Activated CD4-positive, alpha-beta T cell treated with anti-CD3 and anti-CD28 coated beads, Interleukin-2, amount 50 U/mL, for 1 hour (primary cell): ENCODE results near the gene SFMBT1.

Experiments used
- DNase-seq: peaks from one replicate; pipeline ENCODE4 v3.0.0-alpha.2; 2020

SFMBT1 gene, protein sequence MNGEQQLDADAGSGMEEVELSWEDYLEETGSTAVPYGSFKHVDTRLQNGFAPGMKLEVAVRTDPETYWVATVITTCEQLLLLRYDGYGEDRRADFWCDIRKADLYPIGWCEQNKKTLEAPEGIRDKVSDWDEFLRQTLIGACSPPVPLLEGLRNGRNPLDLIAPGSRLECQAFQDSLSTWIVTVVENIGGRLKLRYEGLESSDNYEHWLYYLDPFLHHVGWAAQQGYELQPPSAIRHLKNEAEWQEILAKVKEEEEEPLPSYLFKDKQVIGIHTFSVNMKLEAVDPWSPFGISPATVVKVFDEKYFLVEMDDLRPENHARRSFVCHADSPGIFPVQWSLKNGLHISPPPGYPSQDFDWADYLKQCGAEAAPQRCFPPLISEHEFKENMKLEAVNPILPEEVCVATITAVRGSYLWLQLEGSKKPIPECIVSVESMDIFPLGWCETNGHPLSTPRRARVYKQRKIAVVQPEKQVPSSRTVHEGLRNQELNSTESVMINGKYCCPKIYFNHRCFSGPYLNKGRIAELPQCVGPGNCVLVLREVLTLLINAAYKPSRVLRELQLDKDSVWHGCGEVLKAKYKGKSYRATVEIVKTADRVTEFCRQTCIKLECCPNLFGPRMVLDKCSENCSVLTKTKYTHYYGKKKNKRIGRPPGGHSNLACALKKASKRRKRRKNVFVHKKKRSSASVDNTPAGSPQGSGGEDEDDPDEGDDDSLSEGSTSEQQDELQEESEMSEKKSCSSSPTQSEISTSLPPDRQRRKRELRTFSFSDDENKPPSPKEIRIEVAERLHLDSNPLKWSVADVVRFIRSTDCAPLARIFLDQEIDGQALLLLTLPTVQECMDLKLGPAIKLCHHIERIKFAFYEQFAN

DNA sequence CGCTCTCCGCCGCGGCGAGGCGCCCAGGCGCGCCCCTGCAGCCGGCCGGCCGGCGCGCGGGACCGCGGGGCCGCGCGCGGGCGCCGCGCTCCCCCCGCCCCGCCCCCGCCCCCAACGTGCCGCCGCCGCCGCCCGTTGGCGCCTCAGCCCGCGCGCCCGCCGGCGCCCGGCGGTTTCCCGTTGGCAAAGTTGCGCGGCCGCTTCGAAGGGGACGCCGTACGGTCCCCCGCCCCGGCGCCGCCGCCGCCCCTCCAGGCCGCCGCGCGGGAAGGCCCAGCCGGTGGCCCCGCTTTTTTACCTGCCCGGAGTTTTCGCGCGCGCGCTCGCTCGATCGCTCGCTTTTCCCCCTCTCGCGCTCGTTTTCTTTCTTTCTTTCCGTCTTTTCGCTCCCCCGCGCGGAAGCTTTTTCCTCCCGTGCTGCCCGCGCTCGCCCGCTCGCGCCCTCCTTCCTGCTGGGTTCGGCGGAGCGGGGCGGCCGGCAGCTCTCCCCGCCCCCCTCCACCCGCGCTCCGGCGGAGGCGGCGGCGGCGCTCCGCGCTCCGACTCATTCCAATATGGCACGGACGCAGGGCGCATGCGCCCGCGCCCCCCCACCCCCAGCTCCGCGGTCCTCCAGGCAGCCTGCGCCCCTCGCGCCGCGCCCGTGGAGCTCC lies at the start of gene SFMBT1:
Gene SFMBT1, minus strand, starts transcription at position 556 of the 653 bp plus-strand sequence. CDS start 76,945 bp downstream, outside the sequence.
- DNase-seq, result peak; percentile 74

DNA sequence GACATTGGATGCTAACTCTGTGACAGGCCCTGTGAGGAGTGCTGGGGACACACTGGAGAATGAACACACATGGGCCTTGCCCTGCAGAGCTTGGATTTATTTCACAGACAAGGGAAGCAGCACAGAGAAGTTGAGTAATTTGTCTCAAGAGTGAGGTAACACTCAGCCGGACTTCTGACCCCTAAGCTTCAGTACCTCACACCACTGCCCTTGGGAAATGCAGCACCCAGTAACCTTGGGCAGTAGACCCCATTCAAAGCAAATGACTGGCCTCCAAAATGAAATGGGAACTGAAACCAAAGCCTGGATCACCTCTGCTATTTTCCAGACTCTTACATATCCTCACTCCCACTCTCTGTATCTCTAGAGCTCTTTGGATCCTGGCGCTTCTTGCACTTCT lies 47.1 kb upstream of the SFMBT1 start:
- DNase-seq, result no peak

DNA sequence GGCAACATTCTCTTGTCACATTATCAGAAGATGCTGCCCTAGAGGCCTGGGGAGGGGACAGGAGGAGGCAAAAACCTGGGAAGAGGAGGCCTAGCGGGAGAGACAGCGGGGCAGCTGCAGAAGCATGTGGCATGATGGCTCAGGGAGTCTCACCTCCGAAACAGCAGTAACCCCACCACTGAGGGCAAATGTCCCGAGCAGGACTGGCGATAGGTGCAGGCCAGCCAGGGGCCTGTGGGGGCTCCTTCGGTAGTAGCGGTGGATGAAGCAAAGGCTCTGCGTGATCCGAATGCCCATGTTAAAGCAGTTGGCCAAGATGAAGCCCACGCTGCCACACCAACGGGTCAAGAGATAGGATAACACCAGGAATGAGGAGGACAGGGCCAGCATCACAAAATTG lies 46.3 kb upstream of the SFMBT1 start:
- no peak for DNase-seq

DNA sequence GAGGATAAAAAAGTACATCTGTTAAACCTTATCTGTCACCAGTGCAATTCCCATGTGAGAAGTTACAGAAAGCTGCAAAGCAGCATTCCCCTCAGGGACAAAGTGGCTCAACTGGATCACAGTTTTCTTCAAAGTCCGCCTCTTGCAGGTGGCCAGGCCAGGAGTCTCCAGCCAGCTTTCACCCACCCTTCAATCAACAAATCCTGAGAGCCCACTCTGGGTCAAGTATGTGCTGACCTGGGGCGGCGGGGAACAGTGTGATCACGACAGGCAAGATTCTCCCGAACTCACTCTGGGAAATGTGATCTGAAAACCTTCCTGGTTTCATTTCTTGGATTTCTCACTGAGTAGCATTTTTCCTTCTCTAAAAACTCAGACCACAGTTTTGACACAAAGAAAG lies 45.1 kb upstream of the SFMBT1 start:
- DNase-seq, result no peak

DNA sequence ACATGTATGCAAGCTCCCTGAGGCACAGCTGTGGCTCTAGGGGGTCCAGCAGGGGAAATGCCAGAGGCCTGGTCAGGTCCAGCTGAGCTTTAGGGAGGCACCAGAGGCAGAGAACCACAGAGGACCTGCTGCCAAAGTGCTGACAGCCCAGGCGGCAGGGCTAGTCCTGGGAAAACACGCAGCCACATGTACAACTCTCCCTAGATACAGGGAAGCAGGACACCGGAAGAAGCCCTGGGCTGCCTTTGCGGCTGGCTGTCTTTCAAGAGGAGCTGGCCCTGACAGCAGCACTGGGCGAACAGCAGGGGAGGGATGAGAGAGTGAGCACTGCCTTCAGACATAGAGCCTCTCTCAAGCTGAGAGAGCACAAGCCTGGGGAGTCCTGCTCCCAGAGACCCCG lies 43.6 kb upstream of the SFMBT1 start:
- no peak for DNase-seq

DNA sequence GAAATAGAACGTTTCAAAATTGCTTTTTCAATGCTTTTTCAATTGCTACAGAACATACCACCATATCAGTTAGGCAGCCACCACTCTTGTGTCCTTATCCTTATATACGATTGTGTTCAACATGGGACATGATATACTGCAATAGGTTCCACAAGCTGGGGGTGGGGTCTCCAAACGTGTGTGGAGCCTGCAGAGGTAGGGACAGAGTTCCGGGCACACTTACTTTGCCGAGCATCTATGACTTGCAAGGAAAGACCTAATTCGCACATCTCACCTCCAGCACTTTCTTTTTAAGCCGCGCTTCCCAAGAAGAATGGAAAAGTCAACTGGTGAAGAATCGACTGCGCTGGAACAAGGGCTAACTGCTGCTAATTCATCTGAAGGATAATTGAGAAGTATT lies 39.6 kb upstream of the SFMBT1 start:
- no peak for DNase-seq

DNA sequence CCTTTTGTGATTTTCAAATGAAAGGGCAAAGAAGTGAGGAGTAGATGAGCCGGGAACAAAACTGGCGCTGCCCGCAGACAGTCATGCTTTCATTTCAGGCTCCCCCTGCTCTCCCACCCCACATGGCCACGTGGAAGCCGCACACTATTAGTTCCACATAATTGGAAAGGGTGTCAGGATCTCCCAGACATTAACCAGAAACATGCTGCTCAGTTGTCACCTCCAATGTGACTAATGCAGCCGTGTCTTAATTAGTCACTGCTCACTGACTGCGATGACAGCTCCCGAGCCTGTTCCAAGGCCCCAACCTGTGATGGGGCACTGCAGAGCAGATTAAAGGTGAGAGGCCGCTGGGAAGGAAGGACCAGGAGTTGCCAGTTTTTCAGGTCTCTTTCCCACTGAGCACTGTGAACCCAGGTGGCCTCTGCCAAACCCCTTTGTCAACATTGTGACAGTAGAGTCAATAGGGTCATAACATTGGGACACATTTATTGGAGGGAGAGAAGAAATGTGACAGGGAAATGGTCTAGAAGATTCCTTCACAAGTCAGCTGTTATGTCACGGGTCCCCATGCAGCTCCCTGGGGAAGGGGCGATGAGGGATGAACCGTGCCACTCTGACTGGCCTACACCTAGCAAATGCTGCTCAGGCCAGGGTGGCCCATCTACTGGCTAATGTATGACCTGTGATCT lies 38.6 kb upstream of the SFMBT1 start:
- no peak for DNase-seq

DNA sequence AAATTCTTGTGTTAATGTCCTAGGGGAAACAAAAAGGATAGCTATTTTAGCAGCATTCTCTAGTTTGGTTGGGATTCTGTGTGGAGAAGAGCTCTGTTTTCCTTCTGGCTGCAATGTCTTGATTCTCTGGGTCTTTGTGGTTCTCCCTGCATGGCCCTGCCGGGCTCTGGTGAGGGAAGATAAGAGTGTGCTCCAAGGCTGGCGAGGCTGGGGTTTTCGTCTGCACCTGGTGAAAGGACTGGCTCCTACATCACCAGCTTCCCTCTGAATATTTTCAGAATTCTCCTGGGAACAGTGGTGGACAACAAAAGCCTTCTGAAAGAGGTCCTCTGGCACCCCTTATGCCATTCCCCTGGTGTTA lies 38.1 kb upstream of the SFMBT1 start:
- DNase-seq, result no peak

DNA sequence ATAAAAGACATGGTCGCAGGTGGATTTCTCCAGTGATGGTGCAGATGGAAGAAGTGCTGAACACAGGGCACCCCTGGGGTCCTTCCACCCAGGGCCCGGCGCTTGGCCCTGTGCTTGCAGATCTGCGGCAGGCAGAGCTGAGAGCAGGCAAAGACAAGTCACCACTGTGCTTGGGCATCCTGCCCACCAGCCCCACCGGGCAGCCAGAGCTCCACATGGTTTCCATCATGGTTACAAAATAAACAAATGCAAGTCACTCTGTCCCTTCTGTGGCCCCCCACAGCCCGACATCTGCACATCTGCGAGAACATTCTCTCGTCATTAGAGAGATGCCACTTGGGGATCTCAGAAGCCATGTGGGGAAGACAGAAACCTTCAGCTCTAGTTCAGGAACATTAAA lies 37.6 kb upstream of the SFMBT1 start:
- DNase-seq, result no peak

DNA sequence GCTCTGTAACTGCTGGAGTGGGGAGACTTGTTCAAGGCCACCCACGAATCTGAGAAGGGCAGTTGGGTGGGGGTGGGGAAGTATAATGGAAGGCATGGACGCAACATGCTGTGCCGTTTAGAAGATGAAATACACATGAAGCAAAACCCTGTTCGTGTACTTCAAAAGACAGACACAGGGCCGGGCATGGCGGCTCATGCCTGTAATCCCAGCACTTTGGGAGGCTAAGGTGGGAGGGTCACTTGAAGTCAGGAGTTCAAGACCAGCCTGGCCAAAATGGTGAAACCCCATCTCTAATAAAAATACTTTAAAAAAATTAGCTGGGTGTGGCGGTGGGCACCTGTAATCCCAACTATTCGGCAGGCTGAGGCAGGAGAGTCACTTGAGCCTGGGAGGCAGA lies 36.9 kb upstream of the SFMBT1 start:
- no peak for DNase-seq

DNA sequence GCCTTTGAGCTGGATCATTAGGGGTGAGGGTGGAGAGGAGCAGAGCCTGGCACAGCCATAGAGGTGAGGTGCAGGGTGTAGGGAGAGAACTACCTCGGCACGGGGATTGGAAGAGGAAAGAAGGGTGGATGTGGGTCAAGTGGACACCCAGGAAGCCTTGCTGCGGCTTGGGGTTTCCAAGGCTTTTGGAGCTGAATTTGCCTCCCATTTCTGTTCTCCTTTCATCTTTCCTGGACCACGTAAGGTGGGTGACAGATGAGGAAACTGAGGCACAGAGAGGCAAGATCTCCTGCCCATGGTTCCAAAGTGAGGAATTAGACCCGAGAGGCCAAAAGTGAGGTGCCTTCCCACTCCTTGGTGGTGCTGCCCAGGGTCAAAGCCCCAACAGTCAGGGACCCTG lies 35.4 kb upstream of the SFMBT1 start:
- no peak for DNase-seq

DNA sequence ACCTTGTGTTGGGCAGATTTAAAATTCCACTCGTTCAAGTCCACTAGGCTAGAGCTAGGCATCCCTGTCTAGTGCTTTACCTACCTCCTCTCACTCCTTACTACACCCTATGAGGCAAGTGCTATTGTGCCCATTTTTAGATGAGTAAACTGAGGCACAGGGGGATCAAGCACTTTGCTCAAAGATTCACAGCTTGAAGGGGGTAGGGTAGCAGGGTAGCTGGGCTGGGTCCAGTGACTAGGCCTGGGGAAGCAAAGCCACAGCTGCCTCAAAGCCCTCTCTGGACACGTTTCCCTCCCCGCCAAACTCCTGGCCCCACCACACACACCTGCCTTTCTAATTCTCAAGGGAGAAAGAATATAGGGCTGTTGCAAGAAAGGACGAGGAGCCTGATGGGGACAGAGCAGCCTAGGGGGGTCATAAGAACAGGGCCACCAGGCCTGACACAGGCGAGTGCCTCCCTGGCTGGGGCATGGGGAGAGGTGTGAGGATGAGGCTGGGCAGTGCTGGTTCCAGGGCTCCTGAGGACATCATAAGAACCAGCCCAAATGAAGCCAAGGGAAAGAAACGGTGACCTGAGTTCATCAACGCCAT lies 34.8 kb upstream of the SFMBT1 start:
- DNase-seq, result no peak

DNA sequence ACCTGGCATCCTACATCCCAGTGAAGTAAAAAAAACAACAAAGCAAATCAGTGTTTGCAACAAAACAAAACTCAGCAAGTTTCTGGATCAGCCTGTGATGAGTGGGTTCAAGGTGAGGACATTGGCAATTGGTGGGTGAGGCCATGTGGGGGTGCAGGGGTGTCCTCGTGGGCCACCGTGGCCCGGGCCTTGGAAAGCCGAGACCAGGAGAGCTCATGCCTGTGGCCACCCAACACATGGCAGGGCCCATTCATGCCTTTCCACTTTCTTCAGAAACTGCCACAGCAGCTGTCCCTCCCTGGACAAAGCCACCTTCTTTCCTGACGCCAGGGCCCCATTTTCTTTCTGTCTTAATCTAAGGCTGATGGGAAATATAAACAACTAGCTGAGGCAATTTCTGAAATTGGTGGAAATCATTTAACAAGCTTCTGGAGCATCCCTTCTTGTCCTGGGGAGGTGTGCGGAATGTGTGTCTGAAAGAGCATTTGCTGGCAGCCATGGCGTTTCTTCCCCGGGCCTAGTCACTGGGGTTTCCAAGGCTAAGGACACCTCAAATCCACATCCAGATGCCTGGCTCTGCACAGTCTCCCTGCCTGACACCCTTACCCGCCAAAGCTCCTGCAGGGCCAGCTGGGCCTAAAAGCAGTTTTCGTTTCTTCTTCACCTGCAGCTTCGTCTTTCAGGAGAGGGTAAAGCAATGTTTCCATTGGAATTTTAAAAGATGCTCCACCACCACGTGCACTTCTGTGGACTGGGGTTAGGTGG lies 34.1 kb upstream of the SFMBT1 start:
- DNase-seq, result no peak

DNA sequence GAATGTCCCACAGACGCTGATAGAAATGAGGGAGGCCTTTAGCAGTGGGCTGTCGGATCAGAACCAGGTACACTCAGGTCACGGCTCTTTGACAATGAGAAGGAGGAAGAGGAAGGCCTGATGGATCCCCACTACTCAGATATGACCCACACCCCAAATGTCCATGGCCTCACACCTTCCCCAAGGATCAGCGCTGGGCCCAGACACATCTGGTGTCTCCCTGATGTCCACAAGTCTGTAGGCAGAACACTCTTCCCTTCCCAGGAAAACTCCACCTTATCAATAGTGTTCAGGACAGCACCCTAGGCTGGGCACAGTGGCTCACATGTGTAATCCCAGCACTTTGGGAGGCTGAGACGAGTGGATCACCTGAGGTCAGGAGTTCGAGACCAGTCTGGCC lies 33.3 kb upstream of the SFMBT1 start:
- no peak for DNase-seq

DNA sequence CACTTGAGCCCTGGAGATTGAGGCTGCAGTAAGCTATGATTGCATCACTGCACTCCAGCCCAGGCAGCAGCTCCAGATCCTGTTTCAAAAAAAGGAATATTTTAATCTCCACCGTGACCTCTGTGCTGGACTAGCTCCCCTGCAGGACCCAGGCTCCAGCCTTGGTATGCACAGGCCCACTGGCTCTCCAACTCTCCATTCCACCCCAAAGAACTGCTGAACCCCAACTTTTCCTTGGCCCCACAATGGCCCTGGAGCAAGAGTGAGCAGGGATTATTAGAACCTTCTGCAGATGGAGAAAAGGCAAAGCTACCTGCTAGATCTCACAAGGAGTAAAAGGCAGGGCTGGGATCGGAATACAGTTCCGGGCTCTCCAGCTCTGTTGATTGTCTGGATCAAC lies 32.8 kb upstream of the SFMBT1 start:
- DNase-seq, result no peak

DNA sequence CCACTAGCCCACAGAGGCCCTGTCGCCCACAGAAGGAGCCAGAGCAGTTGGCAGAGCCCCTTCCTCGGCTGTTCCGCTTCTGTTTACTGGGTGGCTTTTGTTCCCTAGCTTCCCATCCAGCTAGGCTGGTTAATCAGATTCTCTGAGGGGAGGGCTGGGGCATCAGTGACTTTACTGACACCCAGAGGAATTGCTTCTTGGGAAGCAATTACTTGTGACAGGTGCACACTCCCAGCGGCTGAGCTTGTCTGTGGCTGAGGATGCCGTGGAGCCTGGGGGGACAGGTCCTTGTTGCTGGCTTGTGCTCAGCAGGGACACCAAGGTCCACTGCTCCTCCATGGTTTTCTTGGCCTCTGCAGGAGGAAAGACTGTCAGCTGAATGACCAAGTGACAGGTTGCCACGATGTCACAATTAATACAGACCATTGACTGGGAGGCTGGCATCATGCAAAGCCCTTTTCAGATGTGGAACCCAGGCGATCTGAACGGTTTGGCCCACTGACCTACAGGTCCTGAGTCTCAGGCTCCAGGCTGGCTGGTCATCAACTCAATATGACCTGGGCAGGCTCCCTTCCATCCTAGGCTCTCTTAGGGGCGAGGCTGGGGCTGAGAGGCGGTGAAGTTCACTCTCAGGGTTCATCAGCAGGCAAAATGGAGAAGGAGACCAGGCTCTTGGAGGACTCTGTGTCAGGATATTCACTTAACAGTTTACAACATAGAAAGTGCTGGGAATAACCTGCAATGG lies 31.8 kb upstream of the SFMBT1 start:
- no peak for DNase-seq

DNA sequence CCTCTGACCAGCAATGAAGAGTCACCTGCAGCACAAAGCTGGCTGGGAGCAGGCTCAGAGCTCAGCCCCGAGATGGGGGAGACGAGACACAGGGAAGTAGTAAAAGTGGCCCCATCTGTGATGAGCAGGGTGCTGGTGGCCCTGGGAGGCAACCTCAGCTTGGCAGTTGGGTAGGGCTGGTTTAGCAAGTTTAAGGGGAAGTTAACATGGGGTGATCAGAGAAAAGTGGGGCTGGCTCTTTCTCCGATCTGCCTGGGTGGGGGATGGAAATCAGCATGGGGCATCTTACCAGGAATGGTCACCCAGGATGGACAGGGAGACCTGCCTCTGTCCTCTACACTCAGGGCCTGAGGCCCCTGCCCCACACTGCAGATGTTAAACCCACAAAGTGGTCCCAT lies 29.9 kb upstream of the SFMBT1 start:
- DNase-seq, result no peak

DNA sequence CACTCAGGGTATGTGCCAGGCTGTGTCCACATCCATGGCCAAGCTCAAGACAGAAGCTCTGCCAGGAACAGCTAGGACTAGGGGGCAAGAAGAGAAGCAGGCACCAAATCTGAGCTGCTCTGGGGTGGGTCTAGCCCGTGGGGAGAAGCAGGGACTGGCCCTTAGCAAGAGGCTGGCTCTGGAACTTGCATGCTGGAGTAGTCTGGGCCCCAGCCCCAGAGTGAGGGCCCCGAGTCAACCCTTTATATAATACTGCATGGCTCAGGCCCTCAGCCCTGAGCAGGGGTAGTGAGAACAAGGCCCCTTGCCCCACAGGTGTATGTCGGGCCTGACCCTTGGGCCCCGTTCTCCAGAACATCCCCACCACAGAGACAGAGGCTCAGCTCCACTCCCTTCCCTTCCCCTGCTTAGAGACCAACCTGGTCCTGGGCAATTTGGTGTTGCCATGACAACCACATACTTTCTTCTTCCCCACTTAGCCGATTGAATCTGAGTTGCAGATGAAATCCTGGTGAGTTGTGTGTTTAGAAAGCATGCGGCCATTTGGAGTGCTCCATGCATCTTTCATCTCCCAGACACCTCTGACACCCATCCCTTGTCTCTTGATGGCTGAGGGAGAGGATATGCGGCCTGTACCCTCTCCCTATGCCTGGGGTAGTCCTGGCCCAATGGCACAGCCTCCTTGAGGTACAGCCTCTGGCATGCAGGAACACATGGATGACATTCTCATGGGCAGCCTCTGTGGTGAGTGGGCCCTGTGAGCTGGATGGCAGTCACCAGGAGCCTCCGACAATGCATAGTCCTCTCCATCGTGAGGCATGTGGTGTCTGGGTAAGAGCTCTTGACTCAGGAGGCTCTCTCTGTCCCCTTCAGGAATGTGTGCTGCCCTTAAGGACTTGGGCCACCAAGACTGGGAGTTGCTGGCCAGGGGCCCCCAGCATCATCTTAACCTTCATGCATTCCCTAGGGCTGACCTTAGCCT lies 29.2 kb upstream of the SFMBT1 start:
- DNase-seq, result no peak

DNA sequence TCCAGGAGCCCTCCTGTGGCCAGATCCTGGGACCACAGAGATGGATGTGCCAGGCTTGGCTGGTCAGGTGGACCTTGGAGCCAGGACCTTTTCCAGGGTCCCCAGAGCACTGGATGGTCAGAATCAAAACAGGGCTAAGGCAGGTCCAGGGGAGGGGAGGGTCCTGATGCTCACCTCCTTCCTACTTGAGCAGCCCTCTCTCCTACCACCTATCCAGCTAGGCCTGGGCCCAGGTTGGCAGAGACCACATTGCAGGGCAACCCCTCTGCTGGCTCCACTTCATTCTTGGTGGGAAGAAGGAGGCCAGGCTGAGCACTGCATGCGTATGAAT lies 28.5 kb upstream of the SFMBT1 start:
- DNase-seq, result no peak
